Naive thymus-derived CD4-positive, alpha-beta T cell (primary cell): Measurements from ENCODE around the gene WDR33. TPM values are rescaled to one million over a fixed set of nuclear protein-coding genes. Genes with fewer than 3 reads are reported as not detected.
A peak's percentile ranks its signal among the peaks of the same experiment; 100 is the strongest.

Source experiments
- ATAC-seq: fragments of 150-1000 bp; cut with Tn5 transposase; 2 replicates; pipeline ENCODE4 v1.10.0; 2021; ENCODE audit warnings: mild to moderate bottlenecking, moderate library complexity
- CTCF ChIA-PET: fragments of 350-600 bp; sonication (Branson Sonifier 250); formaldehyde crosslinking; loops from one replicate; lab custom pipeline; 2021; ENCODE audit warnings: antibody characterized with exemption; lab: Charles Lee
- POLR2A ChIA-PET: fragments of 350-600 bp; sonication (Branson Sonifier 250); formaldehyde crosslinking; loops from one replicate; lab custom pipeline; 2021; ENCODE audit warnings: antibody characterized with exemption, inconsistent platforms; lab: Charles Lee
- DNase-seq, 9 donors: peaks; one replicate each; pipeline versions ENCODE4 v3.0.0 to v3.0.0-alpha.2; 2020 to 2022; ENCODE audit warnings: mixed read lengths in 1 of 9
- H3K27ac ChIP-seq: one replicate; pipeline ENCODE4 v1.7.0; 2013; ENCODE audit warnings: mild to moderate bottlenecking, low read depth, low read length, moderate library complexity
- H3K27me3 ChIP-seq, 2 donors: one replicate each; pipeline ENCODE4 v1.7.0; 2013; ENCODE audit warnings: low read length in 2 of 2, mild to moderate bottlenecking in 2 of 2, moderate library complexity in 2 of 2; ENCODE audit not compliant: control insufficient read depth in 2 of 2, insufficient read depth in 2 of 2
- H3K36me3 ChIP-seq, 3 experiments: 1 replicate in 2 of 3; 2 replicates in 1 of 3; pipeline ENCODE4 v1.7.0; 2013; ENCODE audit warnings: low read length in 3 of 3, mild to moderate bottlenecking in 3 of 3, moderate library complexity in 1 of 3; ENCODE audit not compliant: insufficient read depth in 3 of 3, control insufficient read depth in 2 of 3
- H3K4me1 ChIP-seq, 2 donors: one replicate each; pipeline ENCODE4 v1.7.0; 2013; ENCODE audit warnings: low read length in 2 of 2, mild to moderate bottlenecking in 2 of 2, moderate library complexity in 1 of 2; ENCODE audit not compliant: control insufficient read depth in 2 of 2, insufficient read depth in 2 of 2
- H3K4me3 ChIP-seq: 2 replicates; pipeline ENCODE4 v1.7.0; 2013; ENCODE audit warnings: mild to moderate bottlenecking, low read length
- H3K9me3 ChIP-seq, 3 experiments: 1 replicate in 2 of 3; 2 replicates in 1 of 3; pipeline ENCODE4 v1.7.0; 2013; ENCODE audit warnings: low read length in 3 of 3; ENCODE audit not compliant: control insufficient read depth in 2 of 3
- H3K27ac Mint-ChIP-seq, 9 donors: one replicate each; pipeline ENCODE4 v1.8.0; 2020 to 2022; ENCODE audit warnings: mixed read lengths in 9 of 9, mild to moderate bottlenecking in 8 of 9, moderate library complexity in 5 of 9, inconsistent platforms in 2 of 9
- H3K27me3 Mint-ChIP-seq, 5 donors: one replicate each; pipeline ENCODE4 v1.8.0; 2021 to 2022; ENCODE audit warnings: mixed read lengths in 5 of 5, mild to moderate bottlenecking in 1 of 5
- H3K36me3 Mint-ChIP-seq, 5 donors: one replicate each; pipeline ENCODE4 v1.8.0; 2020 to 2022; ENCODE audit warnings: mixed read lengths in 5 of 5, mild to moderate bottlenecking in 3 of 5, inconsistent platforms in 1 of 5
- H3K4me1 Mint-ChIP-seq, 7 donors: one replicate each; pipeline ENCODE4 v1.8.0; 2020 to 2022; ENCODE audit warnings: mixed read lengths in 7 of 7, mild to moderate bottlenecking in 3 of 7, inconsistent platforms in 1 of 7
- H3K4me3 Mint-ChIP-seq, 10 donors: one replicate each; pipeline ENCODE4 v1.8.0; 2020 to 2022; ENCODE audit warnings: mild to moderate bottlenecking in 10 of 10, mixed read lengths in 10 of 10, moderate library complexity in 6 of 10, inconsistent platforms in 2 of 10
- H3K9me3 Mint-ChIP-seq, 11 donors: one replicate each; pipeline ENCODE4 v1.8.0; 2020 to 2022; ENCODE audit warnings: mixed read lengths in 11 of 11, mild to moderate bottlenecking in 4 of 11, inconsistent platforms in 1 of 11, moderate library complexity in 1 of 11
- intact Hi-C, 2 donors: fragments of 100-400 bp; cut with micrococcal nuclease; formaldehyde crosslinking; loops; one replicate each; pipeline ENCODE4 v1.15.1; 2023
- polyA plus RNA-seq, 2 donors: library from polyadenylated mRNA; unstranded; fragments of 300-500 nt; fragmentation: Illumina TruSeq; gene quantifications; one replicate each; pipeline ENCODE4 v1.2.3, GENCODE V29; 2021
- total RNA-seq, 6 experiments: library from RNA in 5 of 6; stranded (reverse) in 5 of 6; gene quantifications; 1 replicate in 5 of 6; 2 replicates in 1 of 6; pipeline ENCODE4 v1.2.3 and lab custom pipeline; 2021 to 2026

The WDR33 gene
- total and polyA plus RNA-seq, 7 experiments from 2014 or later: 36.7 to 98.7 (median 67.1) TPM

DNA sequence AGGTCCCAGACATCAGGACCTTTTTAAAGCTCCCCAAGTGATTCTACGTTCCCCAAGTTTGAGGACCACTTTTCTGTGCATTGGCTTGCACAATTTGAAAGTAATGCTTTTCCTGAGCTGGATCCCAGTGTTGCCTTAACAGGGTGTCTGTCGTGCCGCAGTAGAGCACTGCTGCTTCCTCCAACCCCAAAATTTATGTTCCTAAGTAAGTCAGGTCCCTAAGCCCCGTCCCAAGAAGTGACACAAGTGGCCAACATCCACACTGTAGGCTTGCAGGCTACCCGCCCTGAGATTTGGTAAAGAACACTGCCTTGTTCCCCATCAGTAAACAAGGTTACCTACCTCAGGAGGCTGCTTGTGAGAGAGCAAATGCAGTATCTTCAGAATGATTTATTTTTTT, 107.7 kb downstream of the WDR33 start:
- CTCF ChIA-PET: no interaction called here
- POLR2A ChIA-PET: interaction anchor here (0.8 to 3.1 kb wide), 7 partner anchors 9 to 410 kb away, joined by 3 to 17 read pairs (median 4); partner anchors contain the start of genes ERCC3 and WDR33
- no peak overlapping the region for H3K4me3 ChIP-seq
- H3K4me1 ChIP-seq: peaks cover 21 to 29% of the 10 kb centered on the region in 2 donors
- H3K9me3 ChIP-seq: no peaks in the 10 kb centered on the region
- Mint-ChIP-seq H3K27ac (peak overlapping the region in 5 of 9 donors; percentile 43 to 96 (median 84)), H3K4me3 (peak overlapping the region; percentile 16 to 96 (median 72)), H3K27me3 (no peaks in the 10 kb centered on the region), H3K9me3 (peaks cover 0 to 4% (median 0%) of the 10 kb centered on the region in 11 donors), H3K4me1 (peaks cover 23 to 57% (median 44%) of the 10 kb centered on the region in 7 donors), H3K36me3 (peaks cover 0 to 36% (median 18%) of the 10 kb centered on the region in 5 donors)
- ATAC-seq (no peak), DNase-seq (no peak)
- H3K27me3 ChIP-seq: no peaks in the 10 kb centered on the region
- intact Hi-C loops: loop anchor here (5.0 to 10.0 kb wide), 13 partner anchors 61 to 1048 kb away; partner anchors contain the start of genes GYPC (in 2 of the 2), AMMECR1L (in 1 of the 2), ERCC3 (in 1 of the 2) and HS6ST1 (in 1 of the 2)
- peak overlapping the region; percentile 83 for H3K27ac ChIP-seq
- H3K36me3 ChIP-seq: peaks cover 0 to 24% (median 3%) of the 10 kb centered on the region in 3 experiments

DNA sequence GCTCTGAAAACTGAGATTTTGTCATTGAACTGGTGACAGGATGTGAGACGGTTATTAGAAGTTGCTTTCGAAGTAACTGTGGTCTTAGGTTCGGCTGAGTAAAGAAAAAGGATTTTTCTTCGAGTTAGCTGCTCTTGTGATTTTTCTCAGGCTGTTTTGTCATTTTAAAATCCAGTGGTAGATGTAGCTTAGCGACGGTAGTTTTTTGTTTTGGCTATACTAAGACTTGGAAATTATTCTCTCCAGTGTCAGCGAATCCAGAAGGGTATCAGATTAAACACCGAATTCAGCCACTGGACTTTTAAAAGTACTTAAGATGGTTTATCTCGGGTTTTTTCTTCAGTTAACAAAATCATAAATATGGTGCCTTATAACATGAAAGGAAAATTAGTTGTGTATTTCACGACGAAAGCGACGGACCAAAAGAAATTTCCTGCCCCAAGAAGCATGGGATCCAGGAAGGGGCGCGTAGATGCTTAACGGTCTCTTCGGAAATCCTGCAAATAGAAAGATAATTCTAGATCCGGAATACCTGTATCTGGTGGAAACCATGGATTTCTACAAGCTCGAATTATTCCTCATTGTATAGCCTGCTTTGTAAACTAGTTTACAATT, 108.5 kb downstream of the WDR33 start:
- Mint-ChIP-seq H3K27ac (peak overlapping the region; percentile 90 to 96 (median 95)), H3K4me3 (peak overlapping the region; percentile 82 to 96 (median 90)), H3K36me3 (peaks cover 0 to 32% (median 18%) of the 10 kb centered on the region in 5 donors), H3K4me1 (peaks cover 23 to 57% (median 44%) of the 10 kb centered on the region in 7 donors), H3K9me3 (peaks cover 0 to 4% (median 0%) of the 10 kb centered on the region in 11 donors), H3K27me3 (no peaks in the 10 kb centered on the region)
- ChIA-PET CTCF (interaction anchor here (0.8 kb wide), 1 partner anchor 70 kb away, joined by 3 read pairs; no protein-coding TSS in a partner anchor), POLR2A (interaction anchor here (0.6 to 3.1 kb wide), 32 partner anchors 8 to 622 kb away, joined by 3 to 17 read pairs (median 5); partner anchors contain the start of genes ERCC3, IWS1, UGGT1 and WDR33)
- Histone ChIP-seq H3K4me3 (peak overlapping the region; percentile 54), H3K27me3 (no peaks in the 10 kb centered on the region), H3K9me3 (no peaks in the 10 kb centered on the region), H3K36me3 (peaks cover 0 to 16% (median 3%) of the 10 kb centered on the region in 3 experiments), H3K4me1 (peaks cover 21 to 29% of the 10 kb centered on the region in 2 donors), H3K27ac (peak overlapping the region; percentile 83)
- intact Hi-C loops: loop anchor here (1.0 to 10.0 kb wide), 17 partner anchors 60 to 1048 kb away; partner anchors contain the start of genes GYPC (in 2 of the 2), POLR2D (in 2 of the 2), AMMECR1L (in 1 of the 2) and ERCC3 (in 1 of the 2)
- no peak for DNase-seq
- no peak for ATAC-seq

DNA sequence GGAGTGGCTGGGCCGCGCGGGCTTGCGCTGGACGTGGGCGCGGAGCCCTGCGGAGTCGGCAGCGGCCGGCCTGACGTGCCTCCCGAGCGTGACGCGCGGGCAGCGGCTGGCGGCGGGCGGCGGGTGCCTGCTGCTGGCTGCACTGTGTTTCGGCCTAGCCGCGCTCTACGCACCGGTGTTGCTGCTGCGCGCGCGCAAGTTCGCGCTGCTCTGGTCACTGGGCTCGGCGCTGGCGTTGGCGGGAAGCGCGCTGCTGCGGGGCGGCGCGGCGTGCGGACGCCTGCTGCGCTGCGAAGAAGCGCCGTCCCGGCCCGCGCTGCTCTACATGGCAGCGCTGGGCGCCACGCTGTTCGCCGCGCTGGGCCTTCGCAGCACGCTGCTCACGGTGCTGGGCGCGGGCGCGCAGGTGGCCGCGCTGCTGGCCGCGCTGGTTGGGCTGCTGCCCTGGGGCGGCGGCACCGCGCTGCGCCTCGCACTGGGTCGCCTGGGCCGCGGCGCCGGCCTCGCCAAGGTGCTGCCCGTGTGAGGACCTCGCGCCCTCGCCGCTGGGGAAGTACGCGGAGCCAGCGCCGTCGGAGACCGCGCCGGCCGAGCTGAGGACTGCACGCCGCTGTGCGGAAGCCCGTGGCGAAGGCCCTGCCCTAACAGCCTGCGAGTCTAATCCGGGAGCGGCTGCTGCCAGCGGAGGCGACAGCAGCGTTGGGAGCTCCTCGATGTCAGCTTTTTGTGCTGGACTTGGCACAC, 109.1 kb downstream of the WDR33 start:
- ChIA-PET POLR2A (interaction anchor here (0.6 to 3.1 kb wide), 36 partner anchors 9 to 621 kb away, joined by 3 to 17 read pairs (median 4); partner anchors contain the start of genes ERCC3, IWS1, SAP130 and UGGT1), CTCF (interaction anchor here (0.8 kb wide), 1 partner anchor 70 kb away, joined by 3 read pairs; no protein-coding TSS in a partner anchor)
- Histone ChIP-seq H3K36me3 (peaks cover 0 to 13% (median 3%) of the 10 kb centered on the region in 3 experiments), H3K4me1 (peaks cover 21 to 29% of the 10 kb centered on the region in 2 donors), H3K27ac (peak overlapping the region; percentile 83), H3K9me3 (no peaks in the 10 kb centered on the region), H3K4me3 (peak overlapping the region; percentile 75), H3K27me3 (no peaks in the 10 kb centered on the region)
- peak overlapping the region; percentile 93 to 99 (median 97) for H3K27ac Mint-ChIP-seq
- ATAC-seq (peak; percentile 83), DNase-seq (peak; percentile 77 to 86 (median 82))
- H3K36me3 Mint-ChIP-seq: peaks cover 0 to 28% (median 15%) of the 10 kb centered on the region in 5 donors
- H3K27me3 Mint-ChIP-seq: no peaks in the 10 kb centered on the region
- intact Hi-C loops: loop anchor here (1.0 to 10.0 kb wide), 22 partner anchors 60 to 1047 kb away; partner anchors contain the start of genes GYPC (in 2 of the 2), IWS1 (in 2 of the 2), POLR2D (in 2 of the 2) and UGGT1 (in 2 of the 2)
- H3K4me3 Mint-ChIP-seq: peak overlapping the region; percentile 88 to 96 (median 94)
- peaks cover 23 to 57% (median 45%) of the 10 kb centered on the region in 7 donors for H3K4me1 Mint-ChIP-seq
- peaks cover 0 to 4% (median 0%) of the 10 kb centered on the region in 11 donors for H3K9me3 Mint-ChIP-seq

DNA sequence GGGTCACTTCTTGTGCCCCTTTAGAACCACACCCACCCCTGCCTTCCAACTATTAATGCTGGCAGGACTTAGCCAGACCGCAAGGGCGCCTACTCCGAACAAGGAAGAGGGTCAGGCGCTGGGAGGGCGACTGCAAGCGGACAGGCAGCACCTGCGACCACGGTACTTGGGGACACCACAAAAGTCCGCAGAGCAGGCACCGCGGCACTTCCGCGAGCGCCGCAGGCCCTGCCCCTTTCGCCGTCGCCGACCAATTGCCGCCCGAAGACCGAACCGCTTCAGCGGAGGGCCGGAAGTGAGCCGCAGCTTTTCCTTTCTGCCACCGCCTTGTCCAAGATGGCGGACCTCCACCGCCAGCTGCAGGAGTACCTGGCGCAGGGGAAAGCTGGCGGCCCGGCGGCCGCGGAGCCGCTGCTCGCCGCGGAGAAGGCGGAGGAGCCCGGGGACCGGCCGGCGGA, 109.7 kb downstream of the WDR33 start, which contains the start of gene SFT2D3:
Gene SFT2D3 (plus strand): TSS at position 305 of the 458 bp plus-strand sequence. CDS start 32 bp downstream, at position 337.
- Histone ChIP-seq H3K27ac (peak within 1 kb of the TSS; percentile 83), H3K36me3 (peaks cover 0 to 7% (median 0%) of the 10 kb centered on the region in 3 experiments), H3K4me3 (peak within 1 kb of the TSS; percentile 75), H3K9me3 (no peaks in the 10 kb centered on the region), H3K4me1 (peaks cover 21 to 29% of the 10 kb centered on the region in 2 donors), H3K27me3 (no peaks in the 10 kb centered on the region)
- peak; percentile 83 for ATAC-seq
- ChIA-PET CTCF (no interaction called here), POLR2A (interaction anchor here (0.6 to 3.1 kb wide), 25 partner anchors 9 to 620 kb away, joined by 3 to 17 read pairs (median 5); partner anchors contain the start of genes IWS1, SAP130, UGGT1 and WDR33)
- peak within 1 kb of the TSS; percentile 96 to 99 (median 98) for H3K27ac Mint-ChIP-seq
- H3K36me3 Mint-ChIP-seq: peaks cover 0 to 24% (median 13%) of the 10 kb centered on the region in 5 donors
- peak; percentile 84 to 92 (median 89) for DNase-seq
- H3K27me3 Mint-ChIP-seq: peaks cover 0 to under 1% (median 0%) of the 10 kb centered on the region in 5 donors
- intact Hi-C loops: loop anchor here (1.0 to 10.0 kb wide), 18 partner anchors 59 to 1046 kb away; partner anchors contain the start of genes GYPC (in 2 of the 2), IWS1 (in 2 of the 2), UGGT1 (in 2 of the 2) and AMMECR1L (in 1 of the 2)
- peaks cover 0 to 4% (median 0%) of the 10 kb centered on the region in 11 donors for H3K9me3 Mint-ChIP-seq
- H3K4me3 Mint-ChIP-seq: peak within 1 kb of the TSS; percentile 88 to 96 (median 94)
- H3K4me1 Mint-ChIP-seq: peaks cover 18 to 52% (median 46%) of the 10 kb centered on the region in 7 donors

DNA sequence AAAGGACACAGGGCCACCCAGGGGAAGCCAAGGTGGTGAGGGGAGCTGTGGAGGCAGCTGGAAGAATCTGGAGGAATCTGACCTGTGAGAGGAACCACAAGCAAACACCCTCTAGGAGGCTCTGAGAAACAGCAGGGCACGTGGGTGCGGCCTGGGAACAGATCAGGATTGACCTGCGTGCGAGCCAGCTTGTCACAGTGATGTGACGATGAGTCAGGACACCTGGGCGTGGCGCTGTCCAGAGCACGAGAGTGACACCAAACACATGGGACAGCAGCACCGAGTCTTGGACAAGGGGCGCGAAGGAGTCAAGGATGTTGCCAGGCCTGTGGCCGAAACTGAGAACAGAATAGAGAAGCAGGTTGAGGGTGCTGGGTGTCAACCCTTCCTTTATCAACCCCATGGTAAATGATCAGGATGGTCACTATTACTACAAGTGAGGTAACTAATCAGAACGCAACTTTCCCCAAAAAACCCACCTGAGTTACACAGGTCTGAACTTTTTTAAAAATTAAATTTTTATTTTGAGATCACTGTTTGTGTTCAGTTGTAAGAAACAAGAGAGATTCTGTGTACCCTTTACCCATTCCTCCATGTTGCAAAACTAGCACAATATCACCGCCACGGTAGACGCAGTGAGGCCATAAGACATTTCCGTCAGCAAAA, 110.3 kb downstream of the WDR33 start:
- H3K27me3 ChIP-seq: no peaks in the 10 kb centered on the region
- Mint-ChIP-seq H3K27ac (peak overlapping the region; percentile 96 to 99 (median 98)), H3K4me1 (peaks cover 17 to 49% (median 43%) of the 10 kb centered on the region in 7 donors), H3K4me3 (peak overlapping the region; percentile 88 to 96 (median 94)), H3K9me3 (peaks cover 0 to 4% (median 0%) of the 10 kb centered on the region in 11 donors), H3K27me3 (peaks cover 0 to 3% (median 0%) of the 10 kb centered on the region in 5 donors), H3K36me3 (peaks cover 0 to 22% (median 13%) of the 10 kb centered on the region in 5 donors)
- peak overlapping the region; percentile 83 for H3K27ac ChIP-seq
- H3K4me1 ChIP-seq: peaks cover 21 to 29% of the 10 kb centered on the region in 2 donors
- CTCF ChIA-PET: no interaction called here
- intact Hi-C loops: loop anchor here (1.0 to 10.0 kb wide), 18 partner anchors 58 to 1046 kb away; partner anchors contain the start of genes GYPC (in 2 of the 2), IWS1 (in 2 of the 2), UGGT1 (in 2 of the 2) and AMMECR1L (in 1 of the 2)
- POLR2A ChIA-PET: interaction anchor here (0.6 to 3.1 kb wide), 18 partner anchors 8 to 619 kb away, joined by 3 to 17 read pairs (median 6); partner anchors contain the start of genes IWS1, LIMS2, UGGT1 and WDR33
- H3K9me3 ChIP-seq: no peaks in the 10 kb centered on the region
- H3K36me3 ChIP-seq: peaks cover 0 to 1% (median 0%) of the 10 kb centered on the region in 3 experiments
- peak; percentile 39 for ATAC-seq
- peak overlapping the region; percentile 75 for H3K4me3 ChIP-seq
- DNase-seq: peak in 3 of 9 donors; percentile 11 to 31 (median 12)
